Transverse colon (tissue), 4 donors: ENCODE results near the gene DNAH1.

Source experiments
- CTCF ChIP-seq, 5 experiments: fragments of 200-600 bp in 3 of 5; fragments of 450-650 bp in 2 of 5; sonication (generic) in 3 of 5; IDR thresholded peaks; 1 replicate in 2 of 5; 2 replicates in 3 of 5; pipeline ENCODE4 v1.5.1; 2016 to 2017; ENCODE audit warnings: antibody characterized with exemption in 5 of 5, inconsistent platforms in 3 of 5, mild to moderate bottlenecking in 2 of 5, moderate library complexity in 1 of 5
- POLR2A ChIP-seq: fragments of 450-650 bp; IDR thresholded peaks from one replicate; pipeline ENCODE4 v1.6.1; 2016; ENCODE audit warnings: antibody characterized with exemption, mild to moderate bottlenecking, moderate library complexity
- POLR2AphosphoS5 ChIP-seq, 3 donors: sonication (generic); formaldehyde crosslinking; IDR thresholded peaks; one replicate each; pipeline ENCODE4 v1.6.1; 2016; ENCODE audit warnings: antibody characterized with exemption in 3 of 3

- TF ChIP-seq CTCF (IDR thresholded peaks at IDR 0.05) = no peak
- no peak for TF ChIP-seq POLR2A
- TF ChIP-seq POLR2AphosphoS5 (IDR thresholded peaks at IDR 0.05) = no peak
Measured at GRCh38 chr3:52366527-52366926, 50.4 kb downstream of the DNAH1 start.
